ENCODE measurements around the gene TNNT2. TPM values are rescaled to one million over a fixed set of nuclear protein-coding genes. Genes with fewer than 3 reads are reported as not detected.

The TNNT2 gene
- total and polyA plus RNA-seq, 8 donors = 1.5 to 12.0 (median 6.7) TPM; not detected in 4

- no peak overlapping the region for H3K27ac ChIP-seq
- no peaks in the 10 kb centered on the region for H3K9me3 ChIP-seq
- H3K4me3 ChIP-seq = no peak overlapping the region
- H3K36me3 ChIP-seq = no peaks in the 10 kb centered on the region
- TF ChIP-seq EP300 (IDR thresholded peaks at IDR 0.05) (no peak), POLR2A (IDR thresholded peaks at IDR 0.05) (no peak), CTCF (IDR thresholded peaks at IDR 0.05) (no peak), POLR2AphosphoS5 (IDR thresholded peaks at IDR 0.05) (no peak)
- DNase-seq = no peak
- H3K4me1 ChIP-seq = peaks cover 0 to 10% (median 7%) of the 10 kb centered on the region in 4 donors
- WGBS, 5 donors = 95 to 99% (median 97%) methylated on average over 12 of the region's 12 CpGs
- intact Hi-C loops (cut with DNase I; ENCODE audit: low total_unique reads) = no loop called here
- H3K27me3 ChIP-seq = peaks cover 0 to 10% (median 0%) of the 10 kb centered on the region in 3 donors
Measured at GRCh38 chr1:201411292-201411691, 33.8 kb upstream of the TNNT2 start.

DNA sequence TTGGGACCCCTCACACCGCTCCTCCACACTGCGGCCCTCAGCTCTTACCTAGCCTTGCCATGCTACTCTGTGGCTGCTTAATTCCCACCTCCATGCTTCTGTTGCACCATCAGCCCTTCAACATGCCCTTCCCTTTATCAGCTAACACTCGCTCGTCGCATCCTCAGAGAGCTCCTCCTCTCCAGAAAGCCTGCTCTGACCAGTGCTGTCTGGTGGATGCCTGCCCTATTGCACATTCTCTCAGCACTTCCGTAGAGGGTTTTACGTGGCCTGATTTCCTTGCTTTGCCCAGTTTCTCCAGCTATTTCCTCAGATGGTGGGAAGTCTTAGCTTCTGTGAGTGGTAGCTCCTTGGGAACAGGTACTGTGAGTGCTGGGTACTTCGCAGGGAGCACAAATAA, 32.0 kb upstream of the TNNT2 start:
- DNase-seq = no peak
- WGBS, 5 donors = 77 to 91% (median 83%) methylated on average over 8 of the region's 8 CpGs

GRCh38 chr1:201408834-201409200, 31.3 kb upstream of the TNNT2 start:
- no peaks in the 10 kb centered on the region for H3K9me3 ChIP-seq
- H3K4me3 ChIP-seq = no peak overlapping the region
- no peak for DNase-seq
- no peak overlapping the region for H3K27ac ChIP-seq
- H3K27me3 ChIP-seq = peaks cover 0 to 10% (median 0%) of the 10 kb centered on the region in 3 donors
- H3K36me3 ChIP-seq = no peaks in the 10 kb centered on the region
- peaks cover 6 to 18% (median 10%) of the 10 kb centered on the region in 4 donors for H3K4me1 ChIP-seq
- 67 to 91% (median 78%) methylated on average over 3 of the region's 3 CpGs for WGBS, 5 donors
- TF ChIP-seq EP300 (IDR thresholded peaks at IDR 0.05) (no peak), POLR2A (IDR thresholded peaks at IDR 0.05) (no peak), POLR2AphosphoS5 (IDR thresholded peaks at IDR 0.05) (no peak), CTCF (IDR thresholded peaks at IDR 0.05) (no peak)
- intact Hi-C loops (cut with DNase I; ENCODE audit: low total_unique reads) = no loop called here

More for the DNA sequence above, 32.0 kb upstream of the TNNT2 start:
- peaks cover 6 to 16% (median 10%) of the 10 kb centered on the region in 4 donors for H3K4me1 ChIP-seq
- H3K36me3 ChIP-seq = no peaks in the 10 kb centered on the region
- H3K27ac ChIP-seq = no peak overlapping the region
- no peaks in the 10 kb centered on the region for H3K9me3 ChIP-seq
- no peak overlapping the region for H3K4me3 ChIP-seq
- TF ChIP-seq POLR2AphosphoS5 (IDR thresholded peaks at IDR 0.05) = no peak
- no peak for TF ChIP-seq POLR2A (IDR thresholded peaks at IDR 0.05)
- TF ChIP-seq CTCF (IDR thresholded peaks at IDR 0.05) = no peak
- TF ChIP-seq EP300 (IDR thresholded peaks at IDR 0.05) = no peak
- intact Hi-C loops (cut with DNase I; ENCODE audit: low total_unique reads) = no loop called here
- H3K27me3 ChIP-seq = peaks cover 0 to 10% (median 0%) of the 10 kb centered on the region in 3 donors

- DNase-seq = peak; percentile 92
- no peak overlapping the region for H3K4me3 ChIP-seq
- H3K9me3 ChIP-seq = no peaks in the 10 kb centered on the region
- H3K4me1 ChIP-seq = peaks cover 6 to 20% (median 10%) of the 10 kb centered on the region in 4 donors
- no peak overlapping the region for H3K27ac ChIP-seq
- TF ChIP-seq CTCF (IDR thresholded peaks at IDR 0.05) (peak in 6 of 7 experiments; percentile 66 to 97 (median 94)), POLR2A (IDR thresholded peaks at IDR 0.05) (no peak), POLR2AphosphoS5 (IDR thresholded peaks at IDR 0.05) (no peak)
- WGBS, 5 donors = 26 to 37% (median 33%) methylated on average over 11 of the region's 11 CpGs
- intact Hi-C loops (cut with DNase I; ENCODE audit: low total_unique reads) = no loop called here
- H3K36me3 ChIP-seq = no peaks in the 10 kb centered on the region
- H3K27me3 ChIP-seq = peaks cover 0 to 10% (median 0%) of the 10 kb centered on the region in 3 donors
Measured at GRCh38 chr1:201408176-201408833, 30.8 kb upstream of the TNNT2 start.

Data from stomach (tissue), 9 donors.